WTC11 (cell line): ENCODE measurements around the gene PHF1. TPM values are rescaled to one million over a fixed set of nuclear protein-coding genes. Genes with fewer than 3 reads are reported as not detected.

Experiments used
- ATAC-seq: fragments of 200-7000 bp; cut with Tn5 transposase; 2 replicates; pipeline ENCODE4 v1.10.0; 2021; ENCODE audit warnings: mild to moderate bottlenecking, moderate library complexity
- CTCF ChIA-PET: fragments of 300-600 bp; sonication (Branson Sonifier 250); formaldehyde crosslinking; loops from one replicate; lab custom pipeline; 2021; ENCODE audit warnings: antibody characterized with exemption; lab: Charles Lee
- POLR2A ChIA-PET: fragments of 350-600 bp; sonication (Branson Sonifier 250); formaldehyde crosslinking; loops from one replicate; lab custom pipeline; 2021; ENCODE audit warnings: antibody characterized with exemption; lab: Charles Lee
- DNase-seq: peaks from one replicate; pipeline ENCODE4 v3.0.0; 2021; ENCODE audit warnings: low spot score
- H3K27ac Mint-ChIP-seq: 2 replicates; pipeline ENCODE4 v1.8.0; 2021; ENCODE audit warnings: mixed read lengths
- H3K27me3 Mint-ChIP-seq: 2 replicates; pipeline ENCODE4 v1.8.0; 2021; ENCODE audit warnings: low read depth, mild to moderate bottlenecking, moderate library complexity, mixed read lengths
- H3K36me3 Mint-ChIP-seq: 2 replicates; pipeline ENCODE4 v1.8.0; 2021; ENCODE audit warnings: mixed read lengths
- H3K4me1 Mint-ChIP-seq: 2 replicates; pipeline ENCODE4 v1.8.0; 2022; ENCODE audit warnings: mixed read lengths
- H3K4me3 Mint-ChIP-seq: 2 replicates; pipeline ENCODE4 v1.8.0; 2021; ENCODE audit warnings: mild to moderate bottlenecking, moderate library complexity, mixed read lengths
- H3K9me3 Mint-ChIP-seq: 2 replicates; pipeline ENCODE4 v1.8.0; 2021; ENCODE audit warnings: mixed read lengths
- ATF1 ChIP-seq: sonication (generic); formaldehyde crosslinking; IDR thresholded peaks from 2 replicates; pipeline ENCODE4 v1.8.1; 2023; ENCODE audit warnings: mild to moderate bottlenecking, moderate library complexity, missing genetic modification reagents
- FOXP1 ChIP-seq: sonication (generic); formaldehyde crosslinking; IDR thresholded peaks from 2 replicates; pipeline ENCODE4 v1.8.0; 2022; ENCODE audit warnings: missing genetic modification reagents, mild to moderate bottlenecking, moderate library complexity, borderline replicate concordance
- GABPB1 ChIP-seq: sonication (generic); formaldehyde crosslinking; IDR thresholded peaks from 2 replicates; pipeline ENCODE4 v1.8.1; 2023; ENCODE audit warnings: mild to moderate bottlenecking, missing genetic modification reagents
- GTF2I ChIP-seq: fragments of 250-450 bp; sonication (Bioruptor Pico); conservative IDR thresholded peaks from 2 replicates; pipeline ENCODE4 v1.4.0; 2021; ENCODE audit warnings: mild to moderate bottlenecking
- JUN ChIP-seq: sonication (generic); formaldehyde crosslinking; IDR thresholded peaks from 2 replicates; pipeline ENCODE4 v1.8.0; 2023; ENCODE audit warnings: mild to moderate bottlenecking, missing genetic modification reagents
- NR2C2 ChIP-seq: sonication (generic); formaldehyde crosslinking; IDR thresholded peaks from 2 replicates; pipeline ENCODE4 v1.8.0; 2022; ENCODE audit warnings: mild to moderate bottlenecking, missing genetic modification reagents
- SMAD3 ChIP-seq: sonication (generic); formaldehyde crosslinking; IDR thresholded peaks from 2 replicates; pipeline ENCODE4 v1.8.0; 2022; ENCODE audit warnings: missing genetic modification reagents, mild to moderate bottlenecking, borderline replicate concordance
- SOX15 ChIP-seq: fragments of 250-450 bp; sonication (Bioruptor Pico); IDR thresholded peaks from 2 replicates; pipeline ENCODE4 v1.9.0; 2021; ENCODE audit warnings: mild to moderate bottlenecking
- SP1 ChIP-seq: sonication (generic); formaldehyde crosslinking; conservative IDR thresholded peaks from 2 replicates; pipeline ENCODE4 v1.8.1; 2022; ENCODE audit warnings: missing genetic modification reagents
- ZNF423 ChIP-seq: fragments of 250-450 bp; sonication (Bioruptor Pico); IDR thresholded peaks from 2 replicates; pipeline ENCODE4 v2.1.2; 2022; ENCODE audit warnings: mild to moderate bottlenecking, moderate library complexity
- total RNA-seq: library from RNA; stranded (reverse); gene quantifications from 3 replicates; pipeline ENCODE4 v1.2.3, GENCODE V29; 2021
- TF ChIP-seq, protein P1 (sequence below): sonication (generic); formaldehyde crosslinking; IDR thresholded peaks from 2 replicates; pipeline ENCODE4 v1.8.0; 2023; ENCODE audit warnings: missing genetic modification reagents, mild to moderate bottlenecking, borderline replicate concordance
- TF ChIP-seq, protein P2 (sequence below): fragments of 200-600 bp; IDR thresholded peaks from 2 replicates; pipeline ENCODE4 v1.8.0; 2022; ENCODE audit warnings: antibody characterized with exemption
- TF ChIP-seq, protein P3 (sequence below): sonication (generic); formaldehyde crosslinking; conservative IDR thresholded peaks from 2 replicates; pipeline ENCODE4 v1.8.1; 2023; ENCODE audit warnings: mild to moderate bottlenecking, low read depth, missing genetic modification reagents, moderate library complexity
- TF ChIP-seq, protein P4 (sequence below): sonication (generic); formaldehyde crosslinking; IDR thresholded peaks from 2 replicates; pipeline ENCODE4 v1.8.0; 2022; ENCODE audit warnings: missing genetic modification reagents

Gene PHF1
- total RNA-seq, 1 experiment from 2014 or later = 63.6 TPM

DNA sequence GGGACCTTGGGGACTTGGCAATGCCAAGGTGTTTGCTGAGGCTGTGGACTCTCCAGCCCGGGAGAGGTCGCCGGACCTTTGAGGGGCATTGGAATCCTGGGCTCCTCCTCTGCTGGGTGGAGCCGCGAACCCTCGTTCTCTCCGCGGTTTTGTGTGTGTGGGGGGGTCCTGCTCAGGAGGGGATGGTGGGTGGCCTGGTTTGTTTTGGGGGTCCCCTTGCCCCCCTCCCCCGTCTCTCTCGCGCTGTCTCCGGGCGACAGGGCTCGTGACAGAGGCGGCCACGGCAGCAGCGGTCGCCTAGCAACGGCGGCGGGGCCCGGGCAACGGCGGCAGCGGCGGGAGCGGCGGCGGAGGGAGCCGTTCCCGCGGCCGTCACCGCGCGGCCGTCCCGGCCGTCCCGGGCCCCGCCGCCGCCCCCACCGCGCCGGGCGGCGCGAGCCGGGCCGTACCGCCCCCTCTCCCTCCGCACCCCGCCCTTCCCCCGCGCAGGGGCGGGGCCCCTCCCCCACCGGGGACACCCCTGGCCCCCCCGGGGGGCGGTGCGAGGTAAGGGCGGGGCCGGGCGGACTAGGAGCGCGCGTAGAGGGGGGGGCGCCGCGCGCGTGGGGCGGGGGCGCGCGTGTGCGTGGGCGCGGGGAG is 16.9 kb downstream of the PHF1 start (continued):
- TF ChIP-seq, protein P1, sequence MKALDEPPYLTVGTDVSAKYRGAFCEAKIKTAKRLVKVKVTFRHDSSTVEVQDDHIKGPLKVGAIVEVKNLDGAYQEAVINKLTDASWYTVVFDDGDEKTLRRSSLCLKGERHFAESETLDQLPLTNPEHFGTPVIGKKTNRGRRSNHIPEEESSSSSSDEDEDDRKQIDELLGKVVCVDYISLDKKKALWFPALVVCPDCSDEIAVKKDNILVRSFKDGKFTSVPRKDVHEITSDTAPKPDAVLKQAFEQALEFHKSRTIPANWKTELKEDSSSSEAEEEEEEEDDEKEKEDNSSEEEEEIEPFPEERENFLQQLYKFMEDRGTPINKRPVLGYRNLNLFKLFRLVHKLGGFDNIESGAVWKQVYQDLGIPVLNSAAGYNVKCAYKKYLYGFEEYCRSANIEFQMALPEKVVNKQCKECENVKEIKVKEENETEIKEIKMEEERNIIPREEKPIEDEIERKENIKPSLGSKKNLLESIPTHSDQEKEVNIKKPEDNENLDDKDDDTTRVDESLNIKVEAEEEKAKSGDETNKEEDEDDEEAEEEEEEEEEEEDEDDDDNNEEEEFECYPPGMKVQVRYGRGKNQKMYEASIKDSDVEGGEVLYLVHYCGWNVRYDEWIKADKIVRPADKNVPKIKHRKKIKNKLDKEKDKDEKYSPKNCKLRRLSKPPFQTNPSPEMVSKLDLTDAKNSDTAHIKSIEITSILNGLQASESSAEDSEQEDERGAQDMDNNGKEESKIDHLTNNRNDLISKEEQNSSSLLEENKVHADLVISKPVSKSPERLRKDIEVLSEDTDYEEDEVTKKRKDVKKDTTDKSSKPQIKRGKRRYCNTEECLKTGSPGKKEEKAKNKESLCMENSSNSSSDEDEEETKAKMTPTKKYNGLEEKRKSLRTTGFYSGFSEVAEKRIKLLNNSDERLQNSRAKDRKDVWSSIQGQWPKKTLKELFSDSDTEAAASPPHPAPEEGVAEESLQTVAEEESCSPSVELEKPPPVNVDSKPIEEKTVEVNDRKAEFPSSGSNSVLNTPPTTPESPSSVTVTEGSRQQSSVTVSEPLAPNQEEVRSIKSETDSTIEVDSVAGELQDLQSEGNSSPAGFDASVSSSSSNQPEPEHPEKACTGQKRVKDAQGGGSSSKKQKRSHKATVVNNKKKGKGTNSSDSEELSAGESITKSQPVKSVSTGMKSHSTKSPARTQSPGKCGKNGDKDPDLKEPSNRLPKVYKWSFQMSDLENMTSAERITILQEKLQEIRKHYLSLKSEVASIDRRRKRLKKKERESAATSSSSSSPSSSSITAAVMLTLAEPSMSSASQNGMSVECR (CRISPR knock-in tag) = no peak
- TF ChIP-seq SOX15 (no peak), NR2C2 (no peak), GABPB1 (CRISPR knock-in tag) (no peak), SMAD3 (CRISPR knock-in tag) (no peak), FOXP1 (CRISPR knock-in tag) (no peak), ZNF423 (CRISPR knock-in tag) (no peak), GTF2I (CRISPR knock-in tag) (no peak), ATF1 (CRISPR knock-in tag) (no peak), SP1 (0 out of 2 replicates have a peak, but pooled peaks have one; percentile 28)

DNA sequence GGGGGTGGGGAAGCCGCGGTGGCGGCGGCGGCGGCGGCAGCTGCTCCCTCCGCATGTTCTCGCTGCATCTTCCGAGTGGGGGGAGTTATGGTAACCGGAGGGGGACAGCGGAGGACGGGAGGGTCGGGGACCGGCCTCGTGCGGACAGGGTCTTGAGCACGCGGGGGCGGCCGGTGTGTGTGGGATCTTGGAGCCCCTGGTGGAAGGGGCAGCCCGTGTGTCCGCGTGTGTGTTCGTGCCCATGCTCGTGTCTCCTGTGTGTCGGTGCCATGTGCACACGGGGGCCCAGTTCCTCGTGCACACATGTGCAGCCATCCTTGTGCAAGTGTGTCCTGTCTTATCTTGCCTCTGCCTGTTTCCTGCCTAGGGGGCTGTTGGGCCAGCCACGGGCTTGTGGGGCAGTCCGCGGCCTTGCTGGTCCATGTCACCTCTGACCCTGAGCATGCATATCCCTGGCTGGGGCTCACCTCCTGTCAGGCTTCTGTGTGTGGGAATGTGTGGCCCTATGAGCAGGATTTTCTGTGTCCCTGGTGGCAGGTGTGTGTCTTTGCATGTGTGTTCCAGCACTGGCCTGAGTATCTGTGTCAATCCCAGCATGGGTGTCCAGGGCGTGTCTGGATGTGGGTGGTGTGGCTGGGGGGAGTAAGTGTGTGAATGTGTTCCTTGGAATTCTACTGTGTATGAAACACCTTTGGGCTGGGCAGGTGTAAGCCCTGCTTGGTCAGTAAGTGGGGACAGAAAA is 17.6 kb downstream of the PHF1 start:
- ATAC-seq (no peak), DNase-seq (no peak)
- Mint-ChIP-seq H3K36me3 (peaks cover 7% of the 10 kb centered on the region), H3K27ac (peak overlapping the region; percentile 90), H3K4me3 (peak overlapping the region; percentile 88), H3K9me3 (no peaks in the 10 kb centered on the region), H3K4me1 (peaks cover 75% of the 10 kb centered on the region)
- CTCF ChIA-PET = interaction anchor here (0.7 kb wide), 1 partner anchor 16 kb away, joined by 3 read pairs; no protein-coding TSS in a partner anchor
- POLR2A ChIA-PET = interaction anchor here (1.2 kb wide), 1 partner anchor 18 kb away, joined by 4 read pairs; the partner anchor contains the start of gene PHF1
- TF ChIP-seq JUN (CRISPR knock-in tag) = no peak
- TF ChIP-seq, protein P2, sequence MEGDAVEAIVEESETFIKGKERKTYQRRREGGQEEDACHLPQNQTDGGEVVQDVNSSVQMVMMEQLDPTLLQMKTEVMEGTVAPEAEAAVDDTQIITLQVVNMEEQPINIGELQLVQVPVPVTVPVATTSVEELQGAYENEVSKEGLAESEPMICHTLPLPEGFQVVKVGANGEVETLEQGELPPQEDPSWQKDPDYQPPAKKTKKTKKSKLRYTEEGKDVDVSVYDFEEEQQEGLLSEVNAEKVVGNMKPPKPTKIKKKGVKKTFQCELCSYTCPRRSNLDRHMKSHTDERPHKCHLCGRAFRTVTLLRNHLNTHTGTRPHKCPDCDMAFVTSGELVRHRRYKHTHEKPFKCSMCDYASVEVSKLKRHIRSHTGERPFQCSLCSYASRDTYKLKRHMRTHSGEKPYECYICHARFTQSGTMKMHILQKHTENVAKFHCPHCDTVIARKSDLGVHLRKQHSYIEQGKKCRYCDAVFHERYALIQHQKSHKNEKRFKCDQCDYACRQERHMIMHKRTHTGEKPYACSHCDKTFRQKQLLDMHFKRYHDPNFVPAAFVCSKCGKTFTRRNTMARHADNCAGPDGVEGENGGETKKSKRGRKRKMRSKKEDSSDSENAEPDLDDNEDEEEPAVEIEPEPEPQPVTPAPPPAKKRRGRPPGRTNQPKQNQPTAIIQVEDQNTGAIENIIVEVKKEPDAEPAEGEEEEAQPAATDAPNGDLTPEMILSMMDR = 0 out of 2 replicates have a peak, but pooled peaks have one; percentile 19
- TF ChIP-seq, all 79 proteins: peak for 1
- H3K27me3 Mint-ChIP-seq = no peaks in the 10 kb centered on the region

DNA sequence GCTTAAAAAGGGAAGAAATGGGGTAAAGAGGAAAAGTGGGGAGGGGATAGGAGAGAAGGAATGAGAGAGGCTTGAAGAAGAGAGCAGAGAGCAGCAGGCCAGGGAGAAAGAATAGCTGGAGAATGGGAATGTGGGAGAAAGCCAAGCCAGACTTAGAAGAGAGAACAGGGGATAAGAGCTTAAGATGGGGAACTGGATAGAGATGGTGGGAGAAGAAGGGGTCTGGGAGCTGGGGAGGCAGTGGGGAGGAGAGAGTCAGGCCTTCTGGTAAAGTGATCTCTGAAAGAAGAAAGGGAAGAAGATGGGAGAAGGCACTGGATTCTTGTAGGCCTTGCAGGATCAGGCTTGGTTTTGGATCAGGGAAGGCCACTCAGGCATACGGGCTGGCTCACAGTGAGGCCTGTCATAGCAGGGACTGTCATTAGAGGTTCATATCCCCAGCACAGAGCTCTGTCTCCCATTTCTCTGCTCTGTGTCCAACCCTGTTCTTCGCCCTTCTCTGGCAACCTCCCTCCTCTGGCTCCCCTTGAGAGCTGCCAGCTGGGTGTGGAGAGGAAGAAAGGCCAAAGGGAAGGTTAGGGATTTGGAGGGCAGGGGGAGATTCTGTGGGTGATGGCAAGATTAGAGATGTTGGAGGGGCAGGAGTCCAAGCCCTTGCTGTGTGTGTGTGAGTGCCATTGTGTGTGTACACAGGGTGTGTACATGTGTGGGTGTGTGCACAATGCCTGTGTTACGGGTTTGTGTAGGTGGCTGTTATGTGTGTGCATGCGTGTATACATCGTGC is 18.3 kb downstream of the PHF1 start:
- peaks cover under 1% of the 10 kb centered on the region; the same call in 1 of the 2 replicates for H3K36me3 Mint-ChIP-seq
- ATAC-seq (no peak), DNase-seq (no peak)
- ChIA-PET CTCF (interaction anchor here (0.6 to 2.4 kb wide), 3 partner anchors 17 to 83 kb away, joined by 3 to 9 read pairs (median 3); no protein-coding TSS in a partner anchor), POLR2A (interaction anchor here (1.2 to 1.5 kb wide), 2 partner anchors 19 to 457 kb away, joined by 3 to 4 read pairs; partner anchors contain the start of gene PHF1)
- peak overlapping the region; percentile 90 for H3K27ac Mint-ChIP-seq
- TF ChIP-seq, protein P3, sequence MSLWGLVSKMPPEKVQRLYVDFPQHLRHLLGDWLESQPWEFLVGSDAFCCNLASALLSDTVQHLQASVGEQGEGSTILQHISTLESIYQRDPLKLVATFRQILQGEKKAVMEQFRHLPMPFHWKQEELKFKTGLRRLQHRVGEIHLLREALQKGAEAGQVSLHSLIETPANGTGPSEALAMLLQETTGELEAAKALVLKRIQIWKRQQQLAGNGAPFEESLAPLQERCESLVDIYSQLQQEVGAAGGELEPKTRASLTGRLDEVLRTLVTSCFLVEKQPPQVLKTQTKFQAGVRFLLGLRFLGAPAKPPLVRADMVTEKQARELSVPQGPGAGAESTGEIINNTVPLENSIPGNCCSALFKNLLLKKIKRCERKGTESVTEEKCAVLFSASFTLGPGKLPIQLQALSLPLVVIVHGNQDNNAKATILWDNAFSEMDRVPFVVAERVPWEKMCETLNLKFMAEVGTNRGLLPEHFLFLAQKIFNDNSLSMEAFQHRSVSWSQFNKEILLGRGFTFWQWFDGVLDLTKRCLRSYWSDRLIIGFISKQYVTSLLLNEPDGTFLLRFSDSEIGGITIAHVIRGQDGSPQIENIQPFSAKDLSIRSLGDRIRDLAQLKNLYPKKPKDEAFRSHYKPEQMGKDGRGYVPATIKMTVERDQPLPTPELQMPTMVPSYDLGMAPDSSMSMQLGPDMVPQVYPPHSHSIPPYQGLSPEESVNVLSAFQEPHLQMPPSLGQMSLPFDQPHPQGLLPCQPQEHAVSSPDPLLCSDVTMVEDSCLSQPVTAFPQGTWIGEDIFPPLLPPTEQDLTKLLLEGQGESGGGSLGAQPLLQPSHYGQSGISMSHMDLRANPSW (CRISPR knock-in tag) = no peak
- TF ChIP-seq, protein P4, sequence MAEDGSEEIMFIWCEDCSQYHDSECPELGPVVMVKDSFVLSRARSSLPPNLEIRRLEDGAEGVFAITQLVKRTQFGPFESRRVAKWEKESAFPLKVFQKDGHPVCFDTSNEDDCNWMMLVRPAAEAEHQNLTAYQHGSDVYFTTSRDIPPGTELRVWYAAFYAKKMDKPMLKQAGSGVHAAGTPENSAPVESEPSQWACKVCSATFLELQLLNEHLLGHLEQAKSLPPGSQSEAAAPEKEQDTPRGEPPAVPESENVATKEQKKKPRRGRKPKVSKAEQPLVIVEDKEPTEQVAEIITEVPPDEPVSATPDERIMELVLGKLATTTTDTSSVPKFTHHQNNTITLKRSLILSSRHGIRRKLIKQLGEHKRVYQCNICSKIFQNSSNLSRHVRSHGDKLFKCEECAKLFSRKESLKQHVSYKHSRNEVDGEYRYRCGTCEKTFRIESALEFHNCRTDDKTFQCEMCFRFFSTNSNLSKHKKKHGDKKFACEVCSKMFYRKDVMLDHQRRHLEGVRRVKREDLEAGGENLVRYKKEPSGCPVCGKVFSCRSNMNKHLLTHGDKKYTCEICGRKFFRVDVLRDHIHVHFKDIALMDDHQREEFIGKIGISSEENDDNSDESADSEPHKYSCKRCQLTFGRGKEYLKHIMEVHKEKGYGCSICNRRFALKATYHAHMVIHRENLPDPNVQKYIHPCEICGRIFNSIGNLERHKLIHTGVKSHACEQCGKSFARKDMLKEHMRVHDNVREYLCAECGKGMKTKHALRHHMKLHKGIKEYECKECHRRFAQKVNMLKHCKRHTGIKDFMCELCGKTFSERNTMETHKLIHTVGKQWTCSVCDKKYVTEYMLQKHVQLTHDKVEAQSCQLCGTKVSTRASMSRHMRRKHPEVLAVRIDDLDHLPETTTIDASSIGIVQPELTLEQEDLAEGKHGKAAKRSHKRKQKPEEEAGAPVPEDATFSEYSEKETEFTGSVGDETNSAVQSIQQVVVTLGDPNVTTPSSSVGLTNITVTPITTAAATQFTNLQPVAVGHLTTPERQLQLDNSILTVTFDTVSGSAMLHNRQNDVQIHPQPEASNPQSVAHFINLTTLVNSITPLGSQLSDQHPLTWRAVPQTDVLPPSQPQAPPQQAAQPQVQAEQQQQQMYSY = peak; percentile 59
- no peaks in the 10 kb centered on the region for H3K9me3 Mint-ChIP-seq
- H3K27me3 Mint-ChIP-seq = no peaks in the 10 kb centered on the region
- peak overlapping the region; percentile 88 for H3K4me3 Mint-ChIP-seq
- H3K4me1 Mint-ChIP-seq = peaks cover 74% of the 10 kb centered on the region
